ENCODE results near the gene AVPR2.
A peak's percentile ranks its signal among the peaks of the same experiment; 100 is the strongest.

Gene AVPR2

DNA sequence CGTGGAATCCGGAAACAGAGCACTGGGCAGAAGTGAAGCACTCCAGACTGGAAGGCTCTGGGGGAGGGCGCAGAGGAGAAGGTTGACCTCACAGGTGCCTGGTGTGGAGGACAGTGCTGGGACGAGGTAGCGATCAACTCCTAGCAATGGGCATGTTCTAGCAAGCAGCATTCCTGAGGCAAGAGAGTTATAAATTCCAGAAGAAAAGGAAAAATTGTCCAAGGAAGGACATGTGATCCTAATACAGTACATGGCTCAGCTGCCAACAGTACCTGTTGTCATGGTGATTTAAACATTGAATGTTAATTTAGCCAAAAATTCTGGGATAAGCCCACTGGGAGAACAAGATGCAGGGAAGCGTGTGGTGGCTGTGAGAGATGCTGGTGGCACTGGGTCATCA is 13.4 kb downstream of the AVPR2 start:
- no peak for DNase-seq

DNA sequence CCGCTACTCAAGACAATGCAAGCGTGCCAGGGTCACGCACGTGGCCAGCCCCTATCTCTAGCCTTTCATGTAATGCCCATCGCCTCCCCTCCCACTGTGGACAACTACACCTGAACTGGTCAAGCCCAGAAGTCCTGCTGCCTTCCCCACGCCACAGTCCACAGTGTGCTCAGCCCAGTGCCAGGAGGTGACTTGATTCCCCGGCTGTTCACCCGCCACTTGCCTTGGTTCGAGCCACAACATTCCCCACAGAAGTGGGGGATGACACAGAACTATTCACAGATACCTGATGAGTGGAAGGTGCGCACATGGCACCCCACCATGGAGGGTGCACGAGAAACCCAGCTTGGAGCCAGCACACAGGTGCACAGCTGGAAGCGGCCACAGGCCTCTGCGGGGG is 14.8 kb downstream of the AVPR2 start:
- DNase-seq = no peak

DNA sequence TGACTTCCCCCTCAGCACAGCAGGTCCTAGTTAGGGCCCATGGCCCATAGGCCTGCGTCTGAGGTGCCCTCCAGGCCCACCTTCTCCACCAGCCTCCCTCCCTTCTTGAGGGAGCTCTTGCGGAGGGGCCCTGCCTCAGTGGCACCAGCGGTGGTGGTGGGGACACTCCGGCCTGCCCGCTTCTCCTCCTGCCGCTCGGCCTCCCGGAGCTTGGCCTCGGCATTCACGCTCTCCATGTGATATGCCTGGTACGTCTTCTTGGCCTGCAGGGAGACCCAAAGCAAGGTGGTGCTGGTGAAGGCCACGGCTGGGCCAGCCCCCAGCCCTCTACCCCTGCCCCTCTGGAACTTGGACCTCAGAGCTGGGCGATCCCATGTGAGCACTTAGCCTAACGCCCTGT is 16.1 kb downstream of the AVPR2 start:
- DNase-seq = no peak

DNA sequence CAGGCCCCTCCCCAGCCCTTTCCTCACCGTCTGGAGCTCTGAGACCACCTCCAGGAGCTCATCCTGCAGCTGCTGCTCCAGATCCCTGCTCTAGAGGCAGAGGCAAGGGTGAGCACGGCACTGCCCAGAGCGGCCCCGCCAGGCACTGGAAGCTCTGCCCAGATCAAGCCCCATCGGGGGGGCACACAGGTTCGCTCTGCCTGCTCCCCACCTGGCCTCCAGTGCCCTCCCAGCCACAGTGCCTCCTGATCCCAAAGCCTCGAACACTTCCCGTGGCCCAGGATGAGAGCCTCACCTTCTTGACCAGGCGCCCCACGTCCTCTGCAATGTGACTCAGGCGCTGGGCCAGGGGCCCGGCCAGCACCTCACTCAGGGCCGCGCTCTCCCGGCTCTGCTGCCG is 16.6 kb downstream of the AVPR2 start:
- no peak for DNase-seq

DNA sequence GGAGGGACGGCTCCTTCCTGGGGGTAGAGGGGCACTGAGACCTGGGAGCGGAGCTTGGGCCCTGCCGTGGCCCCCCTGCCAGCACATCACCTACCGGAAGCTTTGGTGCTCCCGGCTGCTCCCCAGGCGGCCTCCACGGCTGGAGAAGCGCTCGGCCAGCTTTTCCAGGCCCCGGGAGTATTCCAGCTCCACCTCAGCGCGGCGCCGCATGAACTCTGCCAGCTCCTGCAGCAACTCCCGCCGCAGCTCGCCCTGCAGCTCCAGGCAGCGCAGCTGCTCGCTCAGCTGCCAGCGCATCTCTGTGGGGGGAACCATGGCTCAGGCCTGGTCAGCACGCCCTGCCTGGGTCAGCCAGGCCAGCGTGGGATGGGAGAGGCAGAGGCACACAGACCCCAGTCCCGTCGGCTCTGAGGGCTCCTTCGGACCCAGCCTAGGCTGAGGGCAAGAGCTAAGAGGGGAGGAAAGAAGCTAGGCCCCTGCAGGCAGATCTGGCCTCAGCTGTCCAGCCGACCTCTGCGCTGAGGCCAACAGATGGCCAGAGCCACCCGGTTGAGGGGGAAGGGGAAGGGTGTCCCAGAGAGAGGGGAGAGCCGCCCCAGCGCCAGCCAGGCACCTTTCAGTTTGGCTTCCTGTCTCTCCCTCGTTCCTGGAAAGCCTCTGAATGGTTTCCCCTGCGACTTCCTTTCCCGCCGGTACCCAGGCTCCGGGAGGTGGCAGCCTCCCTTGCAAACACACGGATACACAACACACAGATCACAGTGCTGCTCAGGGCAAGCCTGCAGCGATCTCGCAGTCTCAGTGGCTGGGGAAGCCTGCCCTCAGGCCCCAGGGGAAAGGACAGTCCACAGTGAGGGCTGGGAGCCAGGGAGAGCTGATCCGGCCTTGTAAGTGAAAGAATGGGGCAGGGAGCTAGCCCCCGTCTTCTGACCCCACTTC is 17.3 kb downstream of the AVPR2 start:
- no peak for DNase-seq

DNA sequence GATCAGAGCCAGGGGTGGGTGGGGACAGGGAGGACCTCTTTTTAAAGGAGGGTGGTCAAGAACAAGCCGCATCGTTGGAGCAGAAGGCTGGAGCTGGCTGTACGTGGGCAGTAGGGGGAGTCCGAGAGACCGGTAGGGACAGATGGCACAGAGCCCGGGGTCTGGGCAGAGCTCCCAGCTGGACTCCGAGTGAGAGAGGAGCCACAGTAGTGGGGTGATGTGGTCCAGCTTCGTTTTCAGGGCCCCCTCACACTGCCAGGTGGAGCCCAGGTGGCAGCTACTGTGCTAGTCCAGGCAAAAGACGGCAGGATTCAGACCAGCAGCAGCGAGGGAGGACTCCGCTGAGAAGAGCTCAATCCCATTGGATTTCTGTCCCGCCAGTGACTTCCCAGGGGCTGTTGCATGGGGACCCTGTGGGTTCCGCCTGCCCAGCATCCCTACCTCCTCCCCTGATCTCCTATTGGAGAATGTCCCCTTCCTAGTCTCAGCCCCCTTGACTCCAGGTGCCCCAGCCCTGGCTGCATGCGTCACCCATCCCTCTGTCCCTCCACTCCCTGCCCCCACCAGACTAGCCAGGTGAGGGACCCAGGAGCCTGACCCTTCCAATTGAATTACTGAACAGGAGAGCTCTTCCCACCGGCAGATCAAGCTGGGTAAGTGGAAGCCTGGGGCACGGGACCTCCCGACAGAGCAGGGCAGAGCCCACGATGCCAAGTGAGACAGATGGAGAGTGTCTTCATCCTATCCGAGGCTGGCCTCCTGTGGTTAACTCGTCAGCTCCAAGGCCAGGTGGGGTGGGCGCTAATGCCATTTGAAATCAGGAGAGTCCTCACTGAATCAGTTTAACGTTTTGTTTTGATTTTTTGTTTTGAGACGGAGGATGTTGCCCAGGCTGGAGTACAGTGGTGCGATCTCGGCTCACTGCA is 18.7 kb downstream of the AVPR2 start:
- peak; percentile 79 for DNase-seq

DNA sequence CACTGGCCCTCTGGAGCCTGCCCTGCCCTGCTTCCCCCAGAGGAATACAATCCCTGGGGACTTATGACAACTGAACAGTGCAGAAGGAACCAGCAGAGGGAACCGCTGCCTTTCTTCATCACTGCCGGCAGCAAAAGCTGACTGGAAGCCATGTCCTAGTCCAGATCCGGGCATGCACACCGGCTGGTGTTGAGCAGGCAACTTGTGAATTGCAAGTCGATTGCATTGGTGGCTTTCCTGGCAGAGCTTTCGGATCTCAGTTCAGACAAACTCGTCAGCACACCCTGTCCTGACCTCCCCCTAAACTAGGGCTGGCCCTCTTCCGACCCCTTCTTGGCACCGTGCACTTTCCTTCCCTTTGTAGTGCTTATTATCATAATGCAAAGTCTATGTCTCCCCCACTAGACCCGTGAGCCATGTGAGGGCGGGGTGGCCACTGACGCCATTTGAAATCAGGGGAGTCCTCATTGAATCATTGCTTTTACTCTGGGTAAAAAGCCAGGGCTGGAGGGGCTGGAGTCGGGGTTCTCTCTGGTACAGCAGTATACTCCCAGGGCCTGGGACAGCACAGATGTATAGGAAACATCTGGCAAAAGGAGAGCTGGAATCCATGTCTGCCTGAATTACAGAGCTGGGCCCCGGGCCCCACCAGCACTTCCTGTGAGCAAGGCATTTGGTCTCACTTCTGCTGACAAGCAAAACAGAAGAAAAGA is 19.8 kb downstream of the AVPR2 start:
- peak; percentile 86 for DNase-seq

DNA sequence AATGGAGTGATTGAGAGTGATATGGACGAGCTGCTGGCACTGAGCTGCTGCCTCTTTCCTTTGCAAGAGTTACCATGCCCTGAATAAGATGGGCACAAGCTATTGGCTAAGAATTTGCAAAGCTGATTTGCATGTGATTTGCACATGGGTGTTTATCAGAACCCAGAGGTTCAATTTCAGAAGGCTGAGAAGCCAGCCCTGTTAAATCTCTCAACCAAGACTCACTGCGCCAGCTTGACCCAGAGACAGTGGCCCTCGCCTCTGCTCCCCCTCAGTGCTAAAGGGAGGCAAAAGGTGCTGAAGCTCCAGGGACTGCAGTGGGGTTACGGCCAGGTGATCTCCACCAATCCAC is 20.9 kb downstream of the AVPR2 start:
- DNase-seq = no peak

DNA sequence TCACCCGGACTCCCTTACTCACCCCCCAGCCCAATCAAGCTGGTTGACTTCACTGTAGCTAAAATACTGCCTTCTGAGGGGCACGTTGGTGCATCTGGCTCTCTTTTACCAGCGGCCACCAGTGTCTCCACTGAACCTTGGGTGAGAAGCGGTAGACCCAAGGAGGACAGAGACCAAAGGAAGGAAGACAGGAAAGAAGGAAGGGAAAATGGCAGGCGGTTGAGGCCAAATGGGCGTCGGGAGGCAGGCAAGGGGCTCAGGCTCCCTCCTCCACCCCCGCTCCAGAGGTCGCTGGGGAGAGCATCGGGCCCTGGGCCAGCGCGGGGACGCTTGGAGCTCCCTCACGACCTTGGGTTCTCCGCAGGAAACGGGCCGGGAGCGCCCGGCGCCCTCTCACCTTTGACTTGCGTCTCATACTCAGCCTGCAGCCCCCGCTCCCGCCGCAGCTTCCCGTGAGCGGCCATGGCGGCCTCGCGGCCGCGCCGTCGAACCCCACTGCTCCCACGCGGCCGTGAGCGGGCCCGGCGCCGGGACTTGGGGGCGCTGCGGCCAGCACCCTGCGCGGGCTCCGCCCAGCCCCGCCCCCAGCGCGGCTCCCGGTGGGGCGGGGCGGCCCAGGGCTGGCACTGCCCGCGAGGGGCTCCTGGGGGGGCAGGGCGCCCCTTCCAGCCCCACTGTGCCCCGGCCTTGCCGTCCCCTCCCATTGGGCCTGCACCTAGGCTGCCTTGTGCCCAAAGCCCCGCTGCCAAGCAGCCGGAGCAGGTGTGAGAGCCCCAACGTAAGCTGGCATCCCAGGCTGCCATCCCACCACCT is 21.5 kb downstream of the AVPR2 start, which contains the start of gene ARHGAP4:
ARHGAP4 (minus strand) TSS at position 526 of the 813 bp plus-strand sequence; CDS start at position 464, 62 bp downstream.
- DNase-seq = peak; percentile 43

DNA sequence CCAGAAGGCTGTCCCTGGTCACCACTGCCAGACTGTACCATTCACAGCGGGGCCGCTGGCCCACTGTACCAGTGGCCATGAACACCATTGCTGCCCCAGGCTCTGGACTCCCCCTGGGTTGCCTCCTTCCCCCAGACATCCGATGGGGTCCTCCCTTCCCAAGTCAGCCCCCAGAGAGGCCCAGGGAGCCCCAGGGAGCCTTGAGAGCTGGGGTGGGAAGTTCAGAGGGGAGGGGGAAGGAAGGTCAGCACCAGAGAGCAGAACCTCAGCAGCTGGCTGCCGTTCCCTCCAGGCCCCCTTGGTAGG is 22.0 kb downstream of the AVPR2 start:
- DNase-seq = no peak

DNA sequence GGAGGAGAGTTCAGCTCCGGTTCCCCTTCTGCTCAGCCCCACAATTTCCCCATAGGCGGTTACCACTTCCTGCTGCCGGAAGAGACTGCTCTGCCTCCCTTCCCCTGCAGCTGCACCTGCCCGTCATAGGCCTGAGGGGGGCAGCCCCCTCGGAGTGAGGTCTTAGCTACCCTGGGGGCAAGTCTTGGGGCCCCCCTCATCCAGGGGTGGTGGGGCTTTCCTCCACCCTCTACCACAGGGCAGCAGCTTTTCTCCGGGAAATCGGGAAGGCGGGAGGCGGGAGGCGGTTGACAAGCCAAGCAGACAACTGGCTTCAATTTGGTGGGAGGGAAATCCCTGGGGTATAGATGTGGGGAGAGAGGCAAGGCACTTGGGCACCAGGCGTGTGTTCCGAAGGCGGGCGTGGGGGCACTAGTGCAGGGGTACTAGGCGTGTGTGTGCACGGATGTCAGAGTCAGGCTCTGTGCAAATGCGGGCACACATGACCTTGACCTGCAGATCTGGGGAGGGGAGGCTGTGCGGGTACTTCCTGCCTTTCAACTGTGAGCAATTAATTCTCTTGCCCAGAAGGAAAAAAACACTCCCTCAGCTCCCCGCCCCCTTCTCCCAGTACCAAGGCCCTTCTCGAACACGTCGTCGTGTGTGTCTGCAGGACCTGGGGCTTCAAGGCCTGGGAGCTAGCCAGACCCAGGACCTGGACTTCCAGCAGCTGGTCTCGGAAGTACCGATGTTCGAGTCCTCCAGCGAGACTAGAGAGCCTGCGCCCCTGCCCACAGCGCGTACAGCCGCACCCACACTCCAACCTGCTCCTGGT is 22.6 kb downstream of the AVPR2 start:
- DNase-seq = peak; percentile 65

DNA sequence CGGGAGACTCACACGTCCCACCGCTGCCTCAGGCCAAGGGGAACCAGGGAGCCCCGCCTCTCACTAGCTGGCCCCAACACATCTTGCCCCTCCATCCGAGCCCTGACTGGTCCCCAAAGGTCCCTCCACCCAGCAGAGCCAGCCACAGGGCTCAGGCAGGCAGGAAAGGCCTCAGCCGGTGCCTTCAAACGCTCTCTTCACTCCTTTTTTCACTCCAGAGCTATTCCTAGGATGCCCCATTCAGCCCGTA is 23.1 kb downstream of the AVPR2 start:
- no peak for DNase-seq

DNA sequence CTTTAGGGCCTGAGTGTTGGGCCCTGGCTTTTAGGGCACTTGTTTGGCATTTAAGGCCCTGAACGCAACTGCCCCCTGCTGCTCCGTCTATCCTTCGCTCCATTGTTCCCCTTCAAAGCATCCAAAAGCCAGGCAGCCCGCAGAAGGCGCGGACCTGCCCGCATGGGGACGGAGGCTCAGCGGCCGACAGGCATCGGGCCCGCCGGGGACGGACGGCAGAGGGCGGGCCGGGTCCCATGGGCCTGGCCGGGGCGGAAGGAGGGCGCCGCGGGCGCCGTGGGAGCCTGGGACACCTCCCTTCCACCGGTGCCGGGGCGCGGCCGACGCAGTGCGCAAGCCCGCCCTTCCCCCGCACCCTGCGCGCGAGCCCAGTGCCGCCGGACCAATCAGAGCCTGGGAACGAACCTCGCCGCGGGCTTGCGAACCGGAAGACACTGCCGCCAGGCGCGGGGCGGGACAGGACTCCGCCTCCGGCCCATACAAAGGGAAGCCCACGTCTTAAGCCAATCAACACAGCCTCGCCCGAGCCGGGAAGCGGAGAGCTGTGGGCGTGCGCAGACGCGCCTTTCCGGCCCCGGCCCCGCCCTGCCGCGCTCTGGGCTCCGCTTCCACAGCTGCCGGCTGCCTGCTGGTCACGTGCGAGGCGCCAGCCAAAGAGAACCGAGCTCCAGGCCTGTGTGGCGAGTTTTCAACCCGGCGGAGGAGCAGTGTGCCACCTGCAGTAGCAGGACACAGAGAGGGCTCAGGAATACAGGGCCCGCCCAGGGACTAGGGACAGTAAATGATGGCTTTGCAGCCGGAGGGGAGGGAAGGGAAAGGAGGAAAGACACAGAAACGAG is 23.7 kb downstream of the AVPR2 start:
- DNase-seq = peak; percentile 99

DNA sequence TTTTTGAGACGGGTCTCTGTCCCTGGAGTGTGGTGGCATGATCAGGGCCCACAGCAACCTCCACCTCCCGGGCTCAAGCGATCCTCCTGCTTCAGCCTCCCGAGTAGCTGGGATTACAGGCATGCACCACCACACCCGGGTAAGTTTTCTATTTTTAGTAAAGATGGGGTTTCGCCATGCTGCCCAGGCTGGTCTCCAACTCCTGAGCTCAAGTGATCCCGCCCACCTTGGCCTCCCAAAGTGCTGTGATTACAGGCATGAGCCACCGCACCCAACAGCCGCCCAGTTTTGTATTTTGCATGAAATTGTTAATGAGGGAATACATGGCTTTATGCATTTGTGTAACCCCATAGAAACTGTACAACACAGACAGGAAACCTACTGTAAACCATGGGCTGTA is 24.4 kb downstream of the AVPR2 start:
- DNase-seq = no peak

DNA sequence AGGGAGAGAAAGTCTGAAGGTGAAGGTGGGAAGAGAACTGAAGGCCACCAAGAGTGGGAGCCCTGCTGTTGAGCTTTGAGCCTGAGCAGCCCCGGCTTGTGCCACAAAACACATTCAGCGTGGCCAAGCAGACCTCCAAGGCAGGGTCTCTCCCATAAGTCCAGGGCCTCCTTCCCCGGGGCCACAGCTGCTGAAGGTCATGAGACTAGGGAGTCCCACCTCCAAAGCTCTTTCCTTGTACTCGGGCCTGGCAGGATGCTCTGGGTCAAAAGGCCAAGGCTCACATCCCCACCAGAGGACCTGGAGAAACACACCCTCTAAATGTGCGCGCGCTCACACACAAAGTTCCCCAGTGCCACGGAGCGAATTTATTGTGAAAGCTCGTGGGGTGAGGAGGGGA is 25.1 kb downstream of the AVPR2 start:
- DNase-seq = no peak

DNA sequence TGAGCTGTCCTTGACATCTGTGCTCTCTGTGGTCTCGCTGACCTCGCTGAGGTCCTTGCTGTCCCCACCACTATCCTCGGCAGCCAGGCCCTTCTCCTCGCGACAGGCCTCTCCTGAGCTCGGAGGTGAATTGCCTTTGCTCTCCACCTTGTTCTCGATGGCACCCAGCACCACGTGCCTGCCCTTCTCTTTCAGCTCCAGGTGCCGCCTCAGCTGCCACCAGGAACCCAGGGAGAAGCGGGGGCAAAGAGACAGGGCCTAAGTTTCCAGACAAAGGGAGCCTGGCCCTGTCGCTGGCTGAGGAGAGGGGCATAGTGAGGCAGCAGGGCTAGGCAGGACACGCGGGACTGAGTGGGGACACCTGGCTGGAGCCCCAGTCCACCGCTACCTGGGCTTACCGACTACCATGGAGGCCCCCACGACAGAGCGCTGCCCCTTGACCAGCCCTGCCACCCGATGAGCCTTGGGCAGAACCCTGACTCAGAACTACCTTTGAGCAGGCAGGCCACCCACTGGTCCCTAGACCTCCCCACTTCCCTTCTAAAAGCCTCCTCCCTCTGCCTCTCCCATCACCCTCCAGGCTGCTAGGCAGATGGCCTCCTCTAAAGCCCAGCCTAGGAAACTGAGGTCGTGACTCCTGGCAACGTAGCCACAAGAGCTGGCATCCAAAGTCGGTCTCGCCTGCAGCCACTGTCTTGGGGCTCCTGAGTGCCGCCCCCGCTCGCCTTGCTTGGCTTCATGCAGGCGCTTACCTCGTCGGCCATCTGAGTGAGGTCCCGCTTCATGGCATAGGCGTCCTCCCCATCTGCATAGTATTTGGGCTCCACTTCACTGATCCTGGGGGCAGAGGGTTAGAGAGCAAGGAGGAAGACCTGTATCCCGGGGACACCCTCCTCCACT is 25.8 kb downstream of the AVPR2 start:
- no peak for DNase-seq

DNA sequence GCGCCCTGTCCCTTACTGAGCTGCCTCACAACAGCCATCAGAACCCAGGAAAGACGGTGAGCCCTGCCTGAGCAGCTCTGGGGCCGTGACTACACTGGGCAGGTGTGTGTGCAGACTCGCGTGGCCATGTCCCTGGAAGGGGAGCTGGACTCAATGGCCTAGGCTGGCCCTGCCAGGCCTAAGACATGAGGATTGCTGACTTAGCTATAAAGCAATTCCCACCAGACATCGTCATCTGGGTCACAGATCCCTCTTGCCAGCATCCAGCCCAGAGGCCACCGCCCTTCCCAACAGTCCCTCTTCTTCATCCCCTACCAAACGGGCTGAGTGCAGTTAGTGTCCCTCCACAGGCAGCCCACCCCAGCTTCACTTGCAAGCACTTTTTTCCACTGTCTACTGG is 26.7 kb downstream of the AVPR2 start:
- no peak for DNase-seq

DNA sequence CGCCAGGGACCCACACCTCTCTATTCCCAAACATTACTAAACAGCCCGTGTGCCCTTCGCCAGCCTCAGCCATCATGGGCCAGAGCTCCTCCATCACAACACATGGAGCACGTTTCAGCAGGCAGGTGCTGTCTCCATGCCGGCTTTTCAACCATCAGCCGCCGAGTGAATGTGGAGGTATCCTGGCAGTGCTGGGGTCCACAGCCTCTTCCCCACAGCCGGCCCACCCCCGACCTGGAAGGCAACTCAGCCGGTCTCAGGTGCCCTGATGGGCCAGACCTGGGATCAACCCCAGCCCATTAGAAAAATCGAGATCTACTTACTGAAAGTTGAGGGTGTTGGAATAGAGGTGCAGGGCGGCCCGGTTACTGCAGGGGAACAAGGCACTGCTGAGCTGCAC is 27.3 kb downstream of the AVPR2 start:
- DNase-seq = no peak

DNA sequence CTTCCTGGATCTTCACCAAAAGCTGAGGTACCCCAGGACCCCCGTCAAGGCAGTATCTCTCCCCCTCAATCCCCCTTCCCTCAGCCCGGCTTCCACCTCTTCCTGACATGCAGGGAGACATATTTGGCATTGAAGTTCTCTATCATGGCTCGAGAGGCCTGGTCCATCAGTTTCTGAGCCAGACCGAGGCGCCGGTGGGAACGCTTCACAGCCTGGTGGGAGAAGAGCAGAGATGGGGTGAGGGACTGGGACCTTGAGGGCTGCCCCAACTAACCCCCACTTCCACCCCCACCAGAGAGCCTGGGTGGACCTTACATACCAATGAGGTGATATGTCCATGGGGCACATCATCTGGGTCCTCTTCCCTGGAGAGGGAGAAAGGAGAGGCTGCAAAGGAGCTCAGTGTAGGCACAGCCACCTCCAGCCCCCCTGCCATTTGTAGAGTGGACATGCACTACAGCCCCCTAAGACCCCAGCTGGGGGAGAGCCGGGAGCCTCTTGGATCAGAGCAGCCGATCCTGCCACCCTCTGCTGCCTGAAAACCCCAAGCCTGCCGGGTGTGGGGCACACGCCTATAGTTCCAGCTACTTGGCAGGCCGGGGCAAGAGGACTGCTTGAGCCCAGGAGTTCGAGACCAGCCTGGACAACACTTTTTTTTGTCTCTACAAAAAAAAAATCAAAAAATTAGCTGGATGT is 27.9 kb downstream of the AVPR2 start:
- DNase-seq = no peak
